ENCODE measurements around the gene NCDN. TPM values are rescaled to one million over a fixed set of nuclear protein-coding genes. Genes with fewer than 3 reads are reported as not detected.

The NCDN gene
- total RNA-seq, 2 donors from 2014 or later, result 23.7 to 24.7 TPM

GRCh38 chr1:35535243-35535642, 22.4 kb upstream of the NCDN start:
- Mint-ChIP-seq H3K4me1 (ENCODE audit: low read depth) (peaks cover 55% of the 10 kb centered on the region), H3K27me3 (ENCODE audit: low read depth) (no peaks in the 10 kb centered on the region), H3K4me3 (no peak overlapping the region), H3K9me3 (peaks cover 4 to 6% of the 10 kb centered on the region in 2 donors), H3K36me3 (ENCODE audit: insufficient read depth in 2 of 2) (peaks cover 8% of the 10 kb centered on the region in 2 donors), H3K27ac (no peak overlapping the region)
- ATAC-seq (replicated peaks in 1 of 2) (no peak), DNase-seq (no peak)

GRCh38 chr1:35536556-35537162, 20.9 kb upstream of the NCDN start:
- H3K4me1 Mint-ChIP-seq (ENCODE audit: low read depth), result peaks cover 60% of the 10 kb centered on the region
- H3K27ac Mint-ChIP-seq, result peak overlapping the region; percentile 79
- peaks cover 2 to 3% of the 10 kb centered on the region in 2 donors for H3K36me3 Mint-ChIP-seq (ENCODE audit: insufficient read depth in 2 of 2)
- H3K9me3 Mint-ChIP-seq, result no peaks in the 10 kb centered on the region
- DNase-seq (no peak), ATAC-seq (replicated peaks in 1 of 2) (peak; percentile 60 to 65)
- no peaks in the 10 kb centered on the region for H3K27me3 Mint-ChIP-seq (ENCODE audit: low read depth)
- peak overlapping the region; percentile 41 to 78 for H3K4me3 Mint-ChIP-seq

- Mint-ChIP-seq H3K4me3 (peak overlapping the region; percentile 58 to 73), H3K27me3 (ENCODE audit: low read depth) (no peaks in the 10 kb centered on the region), H3K27ac (peak overlapping the region; percentile 83), H3K9me3 (no peaks in the 10 kb centered on the region), H3K4me1 (ENCODE audit: low read depth) (peaks cover 65% of the 10 kb centered on the region), H3K36me3 (ENCODE audit: insufficient read depth in 2 of 2) (peaks cover 2 to 3% of the 10 kb centered on the region in 2 donors)
- DNase-seq, result no peak
- no peak for ATAC-seq (replicated peaks in 1 of 2)
These were observed 19.8 kb upstream of the NCDN start for GRCh38 chr1:35537806-35538205.

DNA sequence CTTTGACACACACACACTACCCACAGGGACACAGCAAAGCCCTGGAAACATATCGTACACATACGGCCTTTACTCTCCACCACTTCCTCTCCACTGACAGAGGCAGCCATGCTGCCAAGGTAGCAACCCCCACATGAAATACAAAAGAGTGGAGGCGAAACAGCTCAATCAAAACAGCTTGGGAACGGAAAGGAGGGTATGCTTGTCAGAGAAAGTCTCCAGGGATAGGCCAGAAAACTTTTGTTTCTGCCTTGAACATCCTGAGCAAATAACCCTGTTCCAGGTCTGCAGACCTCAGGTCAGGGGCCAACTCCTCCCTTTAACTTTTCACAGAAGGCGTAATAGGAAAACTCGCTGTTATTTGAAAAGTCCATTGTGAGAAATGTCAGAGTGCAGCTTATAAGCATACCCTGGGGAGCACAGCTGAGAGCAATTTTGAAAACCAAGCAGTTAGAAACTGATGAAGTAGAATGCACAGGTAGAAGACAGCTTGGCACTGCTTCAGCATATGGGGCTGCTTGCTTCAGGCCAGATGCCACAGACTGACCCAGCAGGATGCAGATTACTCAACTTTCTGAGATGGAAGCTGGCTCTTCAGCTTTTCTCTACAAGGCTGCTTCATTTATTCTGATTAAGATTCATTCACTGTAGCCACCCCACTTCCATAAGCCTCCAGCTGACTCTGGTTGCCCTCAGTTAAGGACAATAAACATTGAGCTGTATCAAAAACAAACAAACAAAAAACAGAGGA, 18.4 kb upstream of the NCDN start:
- H3K36me3 Mint-ChIP-seq (ENCODE audit: insufficient read depth in 2 of 2), result peaks cover 2 to 6% of the 10 kb centered on the region in 2 donors
- peak overlapping the region; percentile 83 to 89 for H3K4me3 Mint-ChIP-seq
- peak overlapping the region; percentile 98 for H3K27ac Mint-ChIP-seq
- peak in 1 of 2 donors; percentile 36 for DNase-seq
- H3K9me3 Mint-ChIP-seq, result no peaks in the 10 kb centered on the region
- H3K27me3 Mint-ChIP-seq (ENCODE audit: low read depth), result no peaks in the 10 kb centered on the region
- peak; percentile 80 to 81 for ATAC-seq (replicated peaks in 1 of 2)
- peaks cover 70% of the 10 kb centered on the region for H3K4me1 Mint-ChIP-seq (ENCODE audit: low read depth)

GRCh38 chr1:35539824-35540261, 17.8 kb upstream of the NCDN start:
- no peaks in the 10 kb centered on the region for H3K27me3 Mint-ChIP-seq (ENCODE audit: low read depth)
- peak overlapping the region; percentile 98 for H3K27ac Mint-ChIP-seq
- H3K4me1 Mint-ChIP-seq (ENCODE audit: low read depth), result peaks cover 72% of the 10 kb centered on the region
- DNase-seq, result no peak
- no peaks in the 10 kb centered on the region for H3K9me3 Mint-ChIP-seq
- peak overlapping the region; percentile 83 to 89 for H3K4me3 Mint-ChIP-seq
- H3K36me3 Mint-ChIP-seq (ENCODE audit: insufficient read depth in 2 of 2), result peaks cover 2 to 8% of the 10 kb centered on the region in 2 donors
- peak; percentile 48 to 56 for ATAC-seq (replicated peaks in 1 of 2)

- H3K27me3 Mint-ChIP-seq (ENCODE audit: low read depth), result no peaks in the 10 kb centered on the region
- H3K4me3 Mint-ChIP-seq, result no peak overlapping the region
- H3K36me3 Mint-ChIP-seq (ENCODE audit: insufficient read depth in 2 of 2), result peaks cover 5 to 18% of the 10 kb centered on the region in 2 donors
- DNase-seq, result peak; percentile 59 to 61
- peaks cover 41% of the 10 kb centered on the region for H3K4me1 Mint-ChIP-seq (ENCODE audit: low read depth)
- no peaks in the 10 kb centered on the region for H3K9me3 Mint-ChIP-seq
- peak; percentile 84 to 94 for ATAC-seq (replicated peaks in 1 of 2)
- H3K27ac Mint-ChIP-seq, result no peak overlapping the region
These were observed 12.6 kb upstream of the NCDN start for GRCh38 chr1:35544976-35545375.

- no peak overlapping the region for H3K27ac Mint-ChIP-seq
- no peaks in the 10 kb centered on the region for H3K9me3 Mint-ChIP-seq
- ATAC-seq (replicated peaks in 1 of 2), result no peak
- no peak overlapping the region for H3K4me3 Mint-ChIP-seq
- H3K27me3 Mint-ChIP-seq (ENCODE audit: low read depth), result no peaks in the 10 kb centered on the region
- DNase-seq, result no peak
- H3K36me3 Mint-ChIP-seq (ENCODE audit: insufficient read depth in 2 of 2), result peaks cover 5 to 21% of the 10 kb centered on the region in 2 donors
- peaks cover 34% of the 10 kb centered on the region for H3K4me1 Mint-ChIP-seq (ENCODE audit: low read depth)
These were observed 11.0 kb upstream of the NCDN start for GRCh38 chr1:35546614-35547013.

DNA sequence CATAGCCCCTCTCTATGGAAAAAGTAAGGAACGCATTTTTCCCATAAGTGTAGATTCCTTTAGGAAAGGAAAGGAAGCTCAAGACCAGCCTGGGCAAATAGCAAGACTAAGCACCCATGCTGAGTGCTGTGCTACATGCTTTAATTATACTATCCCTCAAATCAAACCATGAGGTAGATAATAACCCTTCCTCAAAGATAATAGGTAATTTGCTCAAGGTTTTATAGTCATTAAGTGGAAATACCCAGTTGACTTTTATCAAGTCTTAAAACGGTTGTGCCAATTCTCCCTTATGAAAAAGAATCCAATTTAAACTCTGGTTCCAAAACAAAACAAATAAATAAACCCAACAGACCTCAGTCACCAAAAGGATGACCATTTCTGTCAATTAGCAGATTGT, 3.7 kb upstream of the NCDN start:
- no peaks in the 10 kb centered on the region for H3K9me3 Mint-ChIP-seq
- ATAC-seq (replicated peaks in 1 of 2), result no peak
- no peaks in the 10 kb centered on the region for H3K27me3 Mint-ChIP-seq (ENCODE audit: low read depth)
- H3K4me3 Mint-ChIP-seq, result no peak overlapping the region
- H3K27ac Mint-ChIP-seq, result no peak overlapping the region
- H3K36me3 Mint-ChIP-seq (ENCODE audit: insufficient read depth in 2 of 2), result peaks cover 5 to 27% of the 10 kb centered on the region in 2 donors
- no peak for DNase-seq
- peaks cover 51% of the 10 kb centered on the region for H3K4me1 Mint-ChIP-seq (ENCODE audit: low read depth)

- Mint-ChIP-seq H3K27ac (peak overlapping the region; percentile 41), H3K36me3 (ENCODE audit: insufficient read depth in 2 of 2) (peaks cover 5 to 27% of the 10 kb centered on the region in 2 donors), H3K4me3 (peak overlapping the region in 1 of 2 donors; percentile 99), H3K27me3 (ENCODE audit: low read depth) (no peaks in the 10 kb centered on the region), H3K9me3 (no peaks in the 10 kb centered on the region), H3K4me1 (ENCODE audit: low read depth) (peaks cover 56% of the 10 kb centered on the region)
- ATAC-seq (replicated peaks in 1 of 2) (no peak), DNase-seq (no peak)
These were observed 3.1 kb upstream of the NCDN start for GRCh38 chr1:35554266-35555211.

DNA sequence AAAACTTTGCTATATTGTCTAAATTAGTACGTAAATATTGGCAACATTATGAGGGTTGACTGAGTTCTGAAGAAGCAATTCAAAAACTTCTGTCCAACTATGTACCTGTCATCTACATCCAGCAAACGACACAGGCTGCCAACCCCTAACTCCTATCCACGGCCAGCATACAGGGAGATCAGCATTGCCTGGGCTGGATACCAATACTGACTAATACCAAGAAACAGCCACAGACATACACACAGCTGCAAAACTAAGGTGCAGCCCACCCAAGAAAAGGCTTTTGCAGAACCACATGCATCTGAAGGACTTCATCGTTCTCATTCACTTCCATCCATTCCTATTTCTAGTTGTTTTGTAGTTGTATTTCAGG, 2.4 kb upstream of the NCDN start:
- peak overlapping the region; percentile 99 for H3K4me3 Mint-ChIP-seq
- peaks cover 61% of the 10 kb centered on the region for H3K4me1 Mint-ChIP-seq (ENCODE audit: low read depth)
- DNase-seq (no peak), ATAC-seq (replicated peaks in 1 of 2) (no peak)
- H3K27me3 Mint-ChIP-seq (ENCODE audit: low read depth), result no peaks in the 10 kb centered on the region
- H3K9me3 Mint-ChIP-seq, result no peaks in the 10 kb centered on the region
- H3K27ac Mint-ChIP-seq, result peak overlapping the region; percentile 41
- H3K36me3 Mint-ChIP-seq (ENCODE audit: insufficient read depth in 2 of 2), result peaks cover 5 to 23% of the 10 kb centered on the region in 2 donors

DNA sequence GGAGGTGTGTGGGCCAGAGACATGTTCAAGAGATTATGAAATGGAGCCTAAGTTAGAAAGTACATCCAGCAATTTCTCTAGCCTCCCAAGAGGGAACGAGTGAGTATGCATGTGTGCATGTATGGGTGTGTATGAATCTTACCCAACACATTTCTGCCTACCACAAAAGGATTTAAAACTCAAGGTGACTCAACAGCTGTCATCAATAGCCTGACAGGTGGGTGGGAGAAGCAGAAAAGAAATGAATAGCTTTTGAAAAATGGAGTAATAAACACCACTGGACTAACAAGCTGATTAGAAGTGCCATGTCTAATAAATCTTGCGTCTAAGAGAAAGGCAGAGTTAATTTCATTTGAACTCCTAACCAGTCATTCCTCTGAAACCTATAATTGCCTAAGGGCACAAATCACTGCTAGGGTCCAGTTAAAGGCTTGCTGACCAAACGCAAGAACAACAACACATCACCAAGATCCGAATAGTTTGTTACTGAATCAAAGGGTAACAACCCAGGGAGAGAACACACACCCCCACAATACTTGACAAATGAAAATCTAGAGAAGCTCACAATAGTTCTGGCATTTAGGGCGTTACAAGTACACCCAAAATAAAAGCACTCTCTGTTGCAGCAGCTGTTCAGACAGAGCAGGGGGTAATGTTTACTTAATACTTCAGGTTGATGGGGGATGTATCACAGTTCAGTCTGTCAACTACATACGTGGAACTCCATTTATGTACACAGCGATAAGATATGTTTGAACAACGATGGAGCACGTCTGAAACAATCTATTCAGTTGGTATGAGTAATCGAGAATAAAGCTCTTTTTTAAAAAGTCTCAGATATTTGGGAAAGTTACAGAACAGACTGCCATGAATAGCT, 1.8 kb upstream of the NCDN start:
- peak overlapping the region; percentile 83 for H3K27ac Mint-ChIP-seq
- peaks cover 61% of the 10 kb centered on the region for H3K4me1 Mint-ChIP-seq (ENCODE audit: low read depth)
- no peak for DNase-seq
- peaks cover 5 to 21% of the 10 kb centered on the region in 2 donors for H3K36me3 Mint-ChIP-seq (ENCODE audit: insufficient read depth in 2 of 2)
- H3K27me3 Mint-ChIP-seq (ENCODE audit: low read depth), result no peaks in the 10 kb centered on the region
- peak overlapping the region; percentile 99 for H3K4me3 Mint-ChIP-seq
- no peaks in the 10 kb centered on the region for H3K9me3 Mint-ChIP-seq
- peak; percentile 16 to 29 for ATAC-seq (replicated peaks in 1 of 2)

- H3K4me3 Mint-ChIP-seq, result peak overlapping the region; percentile 99
- peak overlapping the region; percentile 83 for H3K27ac Mint-ChIP-seq
- DNase-seq (no peak), ATAC-seq (replicated peaks in 1 of 2) (no peak)
- no peaks in the 10 kb centered on the region for H3K27me3 Mint-ChIP-seq (ENCODE audit: low read depth)
- H3K36me3 Mint-ChIP-seq (ENCODE audit: insufficient read depth in 2 of 2), result peaks cover 5 to 20% of the 10 kb centered on the region in 2 donors
- peaks cover 65% of the 10 kb centered on the region for H3K4me1 Mint-ChIP-seq (ENCODE audit: low read depth)
- no peaks in the 10 kb centered on the region for H3K9me3 Mint-ChIP-seq
These were observed 998 bp upstream of the NCDN start for GRCh38 chr1:35556484-35557117.

Data from activated T-cell treated with anti-CD3 and anti-CD28 coated beads, Interleukin-2, amount 50 U/mL, for 72 hours (primary cell).